ENCODE results near the gene CTPS1.

CTPS1 gene

GRCh38 chr1:40938393-40938792 is 41.1 kb upstream of the CTPS1 start:
- TF ChIP-seq CTCF (IDR thresholded peaks at IDR 0.05; ENCODE audit: extremely low read depth, insufficient read depth, missing control alignments) = no peak
- no peak for DNase-seq (ENCODE audit: low spot score)
- in situ Hi-C loops (cut with MboI; ENCODE audit: low pct_unique_long_range_greater_than_20kb, low sequenced_read_pairs, unreplicated experiment) = no loop called here

GRCh38 chr1:40939320-40940059 is 40.0 kb upstream of the CTPS1 start:
- no peak for TF ChIP-seq CTCF (IDR thresholded peaks at IDR 0.05; ENCODE audit: extremely low read depth, insufficient read depth, missing control alignments)
- no peak for DNase-seq (ENCODE audit: low spot score)
- in situ Hi-C loops (cut with MboI; ENCODE audit: low pct_unique_long_range_greater_than_20kb, low sequenced_read_pairs, unreplicated experiment) = no loop called here

- in situ Hi-C loops (cut with MboI; ENCODE audit: low pct_unique_long_range_greater_than_20kb, low sequenced_read_pairs, unreplicated experiment) = no loop called here
- DNase-seq (ENCODE audit: low spot score) = no peak
- TF ChIP-seq CTCF (IDR thresholded peaks at IDR 0.05; ENCODE audit: extremely low read depth, insufficient read depth, missing control alignments) = no peak
These were observed 35.2 kb upstream of the CTPS1 start for GRCh38 chr1:40944326-40944725.

GRCh38 chr1:40944841-40945430 is 34.6 kb upstream of the CTPS1 start:
- TF ChIP-seq CTCF (IDR thresholded peaks at IDR 0.05; ENCODE audit: extremely low read depth, insufficient read depth, missing control alignments) = no peak
- no peak for DNase-seq (ENCODE audit: low spot score)
- in situ Hi-C loops (cut with MboI; ENCODE audit: low pct_unique_long_range_greater_than_20kb, low sequenced_read_pairs, unreplicated experiment) = no loop called here

- DNase-seq (ENCODE audit: low spot score) = no peak
- TF ChIP-seq CTCF (IDR thresholded peaks at IDR 0.05; ENCODE audit: extremely low read depth, insufficient read depth, missing control alignments) = no peak
- in situ Hi-C loops (cut with MboI; ENCODE audit: low pct_unique_long_range_greater_than_20kb, low sequenced_read_pairs, unreplicated experiment) = no loop called here
These were observed 34.0 kb upstream of the CTPS1 start for GRCh38 chr1:40945491-40945973.

- TF ChIP-seq CTCF (IDR thresholded peaks at IDR 0.05; ENCODE audit: extremely low read depth, insufficient read depth, missing control alignments) = peak; percentile 68
These were observed 30.6 kb upstream of the CTPS1 start for GRCh38 chr1:40948741-40949443.

More at GRCh38 chr1:40948741-40949443, 30.6 kb upstream of the CTPS1 start:
- in situ Hi-C loops (cut with MboI; ENCODE audit: low pct_unique_long_range_greater_than_20kb, low sequenced_read_pairs, unreplicated experiment) = no loop called here
- peak; percentile 56 for DNase-seq (ENCODE audit: low spot score)

Measured in GM13977 (cell line).